PC-9 (cell line): ENCODE results near the gene TNN. TPM values are rescaled to one million over a fixed set of nuclear protein-coding genes. Genes with fewer than 3 reads are reported as not detected.

Experiments
- BruUV-seq: library from RNA; stranded (reverse); fragments of 400-500 nt; replicated peaks from 2 replicates; lab custom pipeline; 2021; lab: Mats Ljungman, UMichigan
- CTCF ChIA-PET: fragments of 300-600 bp; sonication (Branson Sonifier 250); formaldehyde crosslinking; loops from one replicate; lab custom pipeline; 2022; ENCODE audit warnings: antibody characterized with exemption; lab: Charles Lee
- POLR2A ChIA-PET: fragments of 300-600 bp; sonication (Branson Sonifier 250); formaldehyde crosslinking; loops from one replicate; lab custom pipeline; 2022; ENCODE audit warnings: antibody characterized with exemption; ENCODE audit not compliant: unreplicated experiment; lab: Charles Lee
- DNase-seq, 2 experiments: peaks; one replicate each; pipeline versions ENCODE4 v3.0.0 to v3.0.0-alpha.2; 2015 to 2022; ENCODE audit warnings: mixed read lengths in 1 of 2
- H2AFZ ChIP-seq: fragments of 200-600 bp; sonication (generic); 2 replicates; pipeline ENCODE4 v1.8.1; 2017; ENCODE audit warnings: antibody characterized with exemption
- H3F3A ChIP-seq: fragments of 200-600 bp; sonication (generic); 2 replicates; pipeline ENCODE4 v1.8.1; 2017; ENCODE audit warnings: antibody characterized with exemption, mild to moderate bottlenecking, low read depth; ENCODE audit not compliant: insufficient read depth
- H3K27ac ChIP-seq: fragments of 200-600 bp; sonication (generic); 2 replicates; pipeline ENCODE4 v1.6.1; 2016; ENCODE audit warnings: mixed run types
- H3K27me3 ChIP-seq: fragments of 200-600 bp; sonication (generic); 2 replicates; pipeline ENCODE4 v1.6.1; 2016; ENCODE audit warnings: low read depth, mixed run types; ENCODE audit not compliant: insufficient read depth
- H3K36me3 ChIP-seq: fragments of 200-600 bp; sonication (generic); 2 replicates; pipeline ENCODE4 v1.6.1; 2016; ENCODE audit warnings: low read depth, mixed run types
- H3K4me1 ChIP-seq: fragments of 200-600 bp; sonication (generic); replicated peaks from 2 replicates; pipeline ENCODE4 v1.6.1; 2016; ENCODE audit warnings: mixed run types; ENCODE audit not compliant: insufficient read depth
- H3K4me2 ChIP-seq: fragments of 200-600 bp; sonication (generic); 2 replicates; pipeline ENCODE4 v1.6.1; 2017; ENCODE audit warnings: mixed run types
- H3K4me3 ChIP-seq: fragments of 200-600 bp; sonication (generic); 2 replicates; pipeline ENCODE4 v1.6.1; 2016; ENCODE audit warnings: mixed run types
- H3K79me2 ChIP-seq: fragments of 200-600 bp; sonication (generic); 2 replicates; pipeline ENCODE4 v1.6.1; 2017; ENCODE audit warnings: low read depth, mixed run types
- H3K9me2 ChIP-seq: fragments of 200-600 bp; sonication (generic); 2 replicates; pipeline ENCODE4 v1.8.1; 2017; ENCODE audit warnings: mild to moderate bottlenecking; ENCODE audit not compliant: insufficient read depth
- H3K9me3 ChIP-seq: fragments of 200-600 bp; sonication (generic); 2 replicates; pipeline ENCODE4 v1.8.1; 2016; ENCODE audit warnings: low read depth; ENCODE audit not compliant: insufficient read depth
- H4K20me1 ChIP-seq: fragments of 200-600 bp; sonication (generic); 2 replicates; pipeline ENCODE4 v1.8.1; 2017; ENCODE audit not compliant: insufficient read depth
- CTCF ChIP-seq: fragments of 200-600 bp; sonication (generic); conservative IDR thresholded peaks from 2 replicates; pipeline ENCODE4 v1.6.1; 2017; ENCODE audit warnings: mixed run types, antibody characterized with exemption, mild to moderate bottlenecking, moderate library complexity
- EZH2 ChIP-seq: fragments of 200-600 bp; sonication (generic); IDR thresholded peaks from 2 replicates; pipeline ENCODE4 v1.8.0; 2017; ENCODE audit warnings: antibody characterized with exemption, low read depth
- intact Hi-C: fragments of 100-400 bp; cut with micrococcal nuclease; formaldehyde crosslinking; loops from one replicate; pipeline ENCODE4 v1.10.0; 2022; ENCODE audit not compliant: unreplicated experiment
- total RNA-seq: library from RNA; stranded (reverse); gene quantifications from 2 replicates; pipeline ENCODE4 v1.2.3, GENCODE V29; 2021

The TNN gene
- total RNA-seq, 1 experiment from 2014 or later = not detected

- intact Hi-C loops = loop anchor here (5.0 to 10.0 kb wide), 4 partner anchors 123 to 1732 kb away; no protein-coding TSS in a partner anchor
- peaks cover 10% of the 10 kb centered on the region for H3K4me1 ChIP-seq
- H3K9me2 ChIP-seq = no peaks in the 10 kb centered on the region
- no peak for DNase-seq
- no peak overlapping the region for H3K27ac ChIP-seq
- H3F3A ChIP-seq = no peaks in the 10 kb centered on the region
- CTCF ChIA-PET = interaction anchor here (0.5 to 1.1 kb wide), 6 partner anchors 121 to 924 kb away, joined by 3 to 5 read pairs (median 4); no protein-coding TSS in a partner anchor
- H3K9me3 ChIP-seq = no peaks in the 10 kb centered on the region
- H3K36me3 ChIP-seq = no peaks in the 10 kb centered on the region
- H3K4me3 ChIP-seq = no peak overlapping the region
- no peaks in the 10 kb centered on the region for H4K20me1 ChIP-seq
- no peaks in the 10 kb centered on the region for H3K79me2 ChIP-seq
- H2AFZ ChIP-seq = no peak overlapping the region
- 0 out of 2 replicates have a peak, but pooled peaks cover 9% of the 10 kb centered on the region for H3K27me3 ChIP-seq
- no peak overlapping the region for H3K4me2 ChIP-seq
- no TSS peak for BruUV-seq
- TF ChIP-seq EZH2 (no peak), CTCF (no peak)
- POLR2A ChIA-PET = no interaction called here
Measured at GRCh38 chr1:175150596-175151319, 83.1 kb downstream of the TNN start.

GRCh38 chr1:175152006-175152652 is 84.5 kb downstream of the TNN start:
- Histone ChIP-seq H3K9me3 (no peaks in the 10 kb centered on the region), H3K27me3 (0 out of 2 replicates have a peak, but pooled peaks cover 9% of the 10 kb centered on the region), H3K36me3 (no peaks in the 10 kb centered on the region), H3K79me2 (no peaks in the 10 kb centered on the region), H3K4me2 (peak overlapping the region; percentile 4; the same call in 1 of the 2 replicates), H4K20me1 (no peaks in the 10 kb centered on the region), H3F3A (no peaks in the 10 kb centered on the region), H3K27ac (no peak overlapping the region), H2AFZ (no peak overlapping the region), H3K4me1 (peaks cover 8% of the 10 kb centered on the region; the same call in 1 of the 2 replicates), H3K4me3 (no peak overlapping the region), H3K9me2 (no peaks in the 10 kb centered on the region)
- BruUV-seq = no TSS peak
- ChIA-PET POLR2A (no interaction called here), CTCF (interaction anchor here (0.6 to 1.0 kb wide), 10 partner anchors 40 to 1793 kb away, joined by 3 to 13 read pairs (median 6); no protein-coding TSS in a partner anchor)
- intact Hi-C loops = loop anchor here (1.0 to 10.0 kb wide), 6 partner anchors 69 to 1730 kb away; no protein-coding TSS in a partner anchor
- TF ChIP-seq CTCF = peak; percentile 92
- no peak for TF ChIP-seq EZH2
- peak; percentile 39 to 43 for DNase-seq

- H3K79me2 ChIP-seq = no peaks in the 10 kb centered on the region
- ChIA-PET CTCF (interaction anchor here (0.6 to 1.4 kb wide), 7 partner anchors 36 to 1411 kb away, joined by 3 to 9 read pairs (median 3); no protein-coding TSS in a partner anchor), POLR2A (no interaction called here)
- H3K4me2 ChIP-seq = no peak overlapping the region
- intact Hi-C loops = loop anchor here (1.0 to 10.0 kb wide), 6 partner anchors 128 to 1727 kb away; no protein-coding TSS in a partner anchor
- H3K9me2 ChIP-seq = no peaks in the 10 kb centered on the region
- H3F3A ChIP-seq = no peaks in the 10 kb centered on the region
- no peak overlapping the region for H3K4me3 ChIP-seq
- TF ChIP-seq CTCF (peak; percentile 92), EZH2 (no peak)
- peak; percentile 48 to 61 for DNase-seq
- H3K36me3 ChIP-seq = no peaks in the 10 kb centered on the region
- H2AFZ ChIP-seq = no peak overlapping the region
- BruUV-seq = no TSS peak
- H3K27ac ChIP-seq = no peak overlapping the region
- H3K4me1 ChIP-seq = peaks cover 13% of the 10 kb centered on the region; the same call in 1 of the 2 replicates
- 0 out of 2 replicates have a peak, but pooled peaks cover 6% of the 10 kb centered on the region for H3K27me3 ChIP-seq
- H4K20me1 ChIP-seq = no peaks in the 10 kb centered on the region
- H3K9me3 ChIP-seq = no peaks in the 10 kb centered on the region
Measured at GRCh38 chr1:175154629-175155472, 87.2 kb downstream of the TNN start.
